NCI-H1436 treated with DMSO at 0.1 percent for 48 hours (cell line): ENCODE measurements around the gene NTSR1.

Experiments
- DNase-seq: peaks from one replicate; lab custom pipeline; 2025; lab: John Stamatoyannopoulos, UW

NTSR1 gene

DNA sequence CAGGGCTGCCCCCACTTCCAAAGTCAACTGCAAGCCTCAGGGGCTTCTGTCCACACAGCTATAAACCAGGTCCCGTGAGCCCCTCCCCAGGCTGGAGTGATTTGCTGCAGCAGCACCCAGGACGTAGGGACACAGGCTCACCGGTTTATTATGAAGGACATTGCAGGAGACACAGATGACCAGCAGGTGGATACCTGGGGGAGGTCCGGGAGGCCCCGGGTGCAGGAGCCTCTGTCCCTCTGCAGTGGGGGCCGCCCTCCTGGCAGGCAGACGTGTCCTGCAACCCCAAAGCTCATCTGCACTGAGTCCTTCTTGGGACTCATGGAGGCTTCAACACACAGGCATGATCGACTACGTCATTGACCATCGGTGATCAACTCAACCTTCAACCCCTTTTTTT, 14.5 kb upstream of the NTSR1 start:
- DNase-seq = no peak

DNA sequence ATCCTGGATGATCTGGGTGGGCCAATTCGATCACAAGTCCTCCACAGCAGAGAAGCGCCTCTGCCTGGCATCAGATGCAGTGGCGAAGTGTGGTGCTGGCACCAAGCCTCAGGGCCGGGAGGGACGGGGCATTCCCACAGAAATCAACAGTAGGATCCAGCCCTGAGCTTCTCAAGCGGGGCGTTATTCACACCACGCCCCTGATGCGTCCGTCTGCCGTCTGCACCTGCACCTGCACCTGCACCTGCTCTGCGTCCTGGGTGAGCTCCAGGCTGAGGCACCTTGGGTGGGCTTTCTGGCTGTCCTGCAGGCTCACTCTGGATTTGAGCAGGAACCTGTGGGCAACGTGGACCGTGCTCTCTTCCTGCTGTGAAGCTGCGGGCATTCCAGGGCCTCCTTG, 13.8 kb upstream of the NTSR1 start:
- no peak for DNase-seq

DNA sequence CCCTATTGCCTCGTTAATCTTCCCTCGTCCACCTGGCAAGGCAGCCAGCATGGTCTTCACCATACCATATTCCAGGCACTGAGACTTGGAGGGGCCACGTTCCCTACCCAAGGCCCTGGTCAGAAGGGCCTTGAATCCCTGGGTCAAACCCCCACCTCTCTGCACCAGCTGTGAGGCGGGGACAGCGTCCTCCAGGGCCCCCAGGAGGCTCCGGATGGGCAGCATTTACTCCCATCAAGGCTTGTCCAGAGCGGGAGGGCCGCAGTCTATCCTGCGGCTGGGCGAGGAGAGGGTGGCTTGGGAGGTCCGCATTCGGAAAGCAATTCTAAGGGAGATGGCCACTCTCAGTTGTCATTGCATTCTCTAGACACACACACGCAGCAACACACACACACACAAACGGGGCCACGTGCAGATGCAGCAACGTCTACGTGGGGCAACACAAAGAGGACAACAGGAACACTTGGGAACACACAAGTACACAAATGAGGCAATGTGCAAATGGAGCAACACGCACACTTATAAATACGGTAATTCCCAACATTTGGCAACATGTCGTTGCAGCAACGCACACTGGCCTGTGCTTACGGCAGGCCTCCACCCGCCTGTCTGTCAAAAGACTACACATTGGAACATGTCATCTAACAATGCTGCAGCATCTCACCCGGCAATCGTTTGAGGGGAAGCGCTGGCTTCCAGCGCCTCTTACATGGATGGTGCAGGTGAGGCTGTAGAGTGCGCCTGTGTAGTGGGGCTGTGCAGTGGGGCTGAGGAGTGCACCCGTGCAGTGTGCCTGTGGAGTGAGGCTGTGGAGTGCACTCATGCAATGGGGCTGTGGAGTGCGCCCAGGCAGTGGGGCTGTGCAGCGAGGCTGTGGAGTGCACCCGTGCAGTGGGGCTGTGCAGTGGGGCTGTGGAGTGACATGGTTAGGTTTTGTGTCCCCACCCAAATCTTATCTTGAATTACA, 12.9 kb upstream of the NTSR1 start:
- DNase-seq = no peak

- no peak for DNase-seq
Measured at GRCh38 chr20:62696434-62696957, 12.1 kb upstream of the NTSR1 start.

DNA sequence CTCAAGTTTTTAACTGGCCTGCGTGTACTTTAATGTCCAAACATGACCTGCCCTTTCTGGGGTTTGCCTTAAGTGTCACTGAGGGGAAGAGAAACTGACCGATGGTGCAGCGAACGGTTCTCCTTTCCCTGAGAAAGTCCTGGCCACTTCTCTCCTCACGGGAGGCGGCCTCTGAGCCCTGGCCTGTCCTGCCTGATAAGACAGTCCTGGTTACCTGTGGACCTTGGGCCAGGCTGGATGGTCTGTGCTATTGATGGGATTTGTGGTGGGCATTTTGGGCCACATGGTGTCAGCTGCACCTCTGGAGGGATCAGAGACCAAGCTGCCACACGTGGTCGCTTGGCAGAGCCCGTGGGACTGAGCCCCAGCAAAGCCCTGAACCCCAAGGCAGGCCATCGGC, 11.6 kb upstream of the NTSR1 start:
- no peak for DNase-seq

GRCh38 chr20:62697468-62697912, 11.1 kb upstream of the NTSR1 start:
- DNase-seq = no peak

GRCh38 chr20:62698231-62698630, 10.4 kb upstream of the NTSR1 start:
- DNase-seq = no peak

- DNase-seq = no peak
Measured at GRCh38 chr20:62699296-62699695, 9.3 kb upstream of the NTSR1 start.

DNA sequence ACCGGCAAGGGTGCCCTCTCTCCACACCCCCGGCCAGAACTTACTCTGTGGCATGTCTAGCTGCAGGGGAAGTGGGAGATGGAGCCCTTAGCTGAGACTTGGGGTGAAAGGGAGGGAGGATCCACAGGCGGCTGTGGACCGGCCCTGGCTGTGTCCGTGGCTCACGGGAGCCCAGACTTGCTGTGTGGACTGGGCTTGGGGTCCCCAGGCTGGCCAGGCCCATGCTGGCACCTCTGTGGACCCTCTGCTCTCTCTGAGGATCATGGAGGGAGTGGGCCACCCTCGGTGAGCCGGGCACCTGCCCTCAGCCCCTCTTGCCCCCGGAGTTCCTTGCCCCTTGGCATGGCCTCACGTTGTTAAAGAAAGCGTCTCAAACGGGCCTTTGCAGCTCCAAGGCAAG, 8.9 kb upstream of the NTSR1 start:
- no peak for DNase-seq

GRCh38 chr20:62700261-62700930, 8.2 kb upstream of the NTSR1 start:
- no peak for DNase-seq

- no peak for DNase-seq
Measured at GRCh38 chr20:62701161-62702012, 7.2 kb upstream of the NTSR1 start.

DNA sequence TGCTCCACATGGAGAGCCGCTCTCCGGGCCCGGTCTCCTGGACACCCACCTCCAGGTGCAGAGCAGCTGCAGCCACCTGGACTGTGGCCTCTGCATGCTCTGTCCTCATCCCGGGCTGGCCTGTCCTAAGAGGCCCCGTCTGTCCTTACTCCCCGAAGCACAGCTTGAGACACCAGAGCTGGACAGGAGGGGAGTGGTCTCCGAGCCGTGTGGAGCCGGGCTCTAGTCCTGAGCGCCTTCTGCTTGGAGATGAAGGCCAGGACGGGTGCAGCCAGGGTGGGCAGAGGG, 6.7 kb upstream of the NTSR1 start:
- no peak for DNase-seq

GRCh38 chr20:62702895-62703852, 5.5 kb upstream of the NTSR1 start:
- DNase-seq = no peak

DNA sequence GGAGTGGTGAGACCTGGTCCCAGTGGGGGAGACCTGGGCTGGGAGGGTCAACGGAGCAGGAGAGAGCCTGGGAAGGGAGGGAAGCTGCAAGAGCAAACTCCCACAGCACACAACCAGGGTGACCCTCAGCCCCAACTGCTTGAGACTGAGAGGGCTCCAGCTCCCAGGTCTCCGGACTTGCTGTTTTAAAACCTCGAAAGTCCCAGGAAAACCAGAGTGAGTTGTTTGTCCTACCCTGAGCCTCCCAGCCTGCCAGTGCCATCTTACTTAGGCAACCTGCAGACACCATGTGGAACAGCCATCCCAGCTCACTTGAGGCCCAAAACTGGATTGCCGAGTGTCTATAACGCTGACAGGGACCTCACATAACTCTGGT, 4.8 kb upstream of the NTSR1 start:
- DNase-seq = no peak

GRCh38 chr20:62704341-62704948, 4.2 kb upstream of the NTSR1 start:
- DNase-seq = no peak

DNA sequence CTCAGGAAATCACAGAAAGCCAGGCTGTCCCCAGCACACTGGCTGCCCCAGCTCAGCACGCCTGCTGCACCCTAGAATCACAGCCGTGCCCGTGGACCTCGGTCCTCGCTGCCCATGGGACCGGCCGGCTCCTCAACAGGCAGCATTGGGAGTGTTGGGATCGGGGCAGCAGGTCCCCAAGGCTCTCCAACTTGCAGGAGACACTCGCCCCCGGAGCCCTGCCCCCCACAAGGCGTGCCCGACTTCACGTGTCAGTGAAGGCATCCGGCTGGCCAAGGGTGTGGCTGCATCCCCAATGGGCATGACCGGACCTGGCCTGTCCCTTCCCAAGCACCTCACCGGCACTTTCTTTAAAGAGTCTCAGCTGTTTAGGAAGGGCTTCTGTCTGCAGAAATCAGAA, 3.0 kb upstream of the NTSR1 start:
- DNase-seq = no peak

DNA sequence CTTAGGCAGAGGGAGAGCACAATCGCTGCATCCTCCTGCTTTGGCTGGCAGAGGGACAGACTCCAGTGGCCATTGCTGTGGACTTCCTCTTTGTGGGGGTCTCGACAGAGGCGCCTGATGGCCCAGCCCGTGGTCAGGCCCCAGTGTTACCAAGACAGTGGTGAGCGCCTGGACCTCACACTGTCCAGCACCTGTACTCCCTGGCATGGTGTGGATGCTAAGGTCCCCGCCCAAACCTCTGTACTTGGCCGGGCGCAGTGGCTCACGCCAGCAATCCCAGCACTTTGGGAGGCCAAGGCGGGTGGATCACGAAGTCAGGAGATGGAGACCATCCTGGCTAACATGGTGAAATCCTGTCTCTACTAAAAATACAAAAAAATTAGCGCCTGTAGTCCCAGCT, 2.3 kb upstream of the NTSR1 start:
- no peak for DNase-seq

GRCh38 chr20:62706857-62707256, 1.8 kb upstream of the NTSR1 start:
- no peak for DNase-seq

DNA sequence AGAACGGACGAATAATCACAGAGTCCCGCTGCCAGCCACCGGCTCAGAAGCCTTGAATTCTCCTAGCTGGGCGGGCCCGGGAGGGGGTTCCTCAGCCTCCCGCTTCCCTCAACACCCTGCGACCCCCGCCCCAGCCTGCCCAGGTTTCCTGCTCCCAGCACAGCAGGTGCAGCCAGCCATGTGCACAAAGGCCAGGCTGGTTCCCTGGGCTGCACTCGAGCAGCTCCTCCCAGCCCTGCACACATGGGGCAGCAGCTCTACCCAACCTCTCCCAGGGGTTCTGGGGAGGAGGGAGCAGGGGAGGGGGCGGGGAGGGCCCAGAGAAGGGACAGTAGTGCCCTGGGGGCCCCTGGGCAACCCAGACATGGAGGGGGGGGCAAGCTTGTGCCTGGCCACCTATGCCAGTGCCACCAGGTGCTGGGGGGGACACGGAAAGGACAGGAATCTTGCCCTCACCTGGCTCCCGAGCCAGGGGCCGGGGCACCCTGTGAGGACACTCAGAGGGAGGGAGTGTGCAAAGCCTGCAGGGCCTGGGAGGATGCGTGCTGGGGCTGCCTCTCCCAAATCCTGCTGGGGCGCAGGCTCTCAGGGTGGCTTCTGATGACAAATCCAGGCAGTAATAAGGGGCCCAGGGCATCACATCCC, 1.2 kb upstream of the NTSR1 start:
- DNase-seq = no peak

- DNase-seq = no peak
Measured at GRCh38 chr20:62707921-62708521, 615 bp upstream of the NTSR1 start.
